Epithelial cell of proximal tubule (primary cell): ENCODE measurements around the gene LCLAT1. TPM values are rescaled to one million over a fixed set of nuclear protein-coding genes. Genes with fewer than 3 reads are reported as not detected.

Experiments
- DNase-seq: peaks from one replicate; pipeline ENCODE4 v3.0.0-alpha.2; 2011; ENCODE audit warnings: low read depth
- H3K4me3 ChIP-seq: 2 replicates; pipeline ENCODE4 v1.5.1; 2011; ENCODE audit warnings: low read depth, mild to moderate bottlenecking, low read length
- total RNA-seq: library from RNA; depleted of rRNA; stranded (reverse); fragments of >200 nt; gene quantifications from 2 replicates; pipeline ENCODE4 v1.2.3, GENCODE V29; 2015
- TF ChIP-seq, protein P1 (sequence below): conservative IDR thresholded peaks from 2 replicates; pipeline ENCODE4 v1.5.1; 2012; ENCODE audit warnings: low read depth, mild to moderate bottlenecking, low read length

The LCLAT1 gene
- total RNA-seq, 1 donor from 2014 or later = 13.4 TPM

DNA sequence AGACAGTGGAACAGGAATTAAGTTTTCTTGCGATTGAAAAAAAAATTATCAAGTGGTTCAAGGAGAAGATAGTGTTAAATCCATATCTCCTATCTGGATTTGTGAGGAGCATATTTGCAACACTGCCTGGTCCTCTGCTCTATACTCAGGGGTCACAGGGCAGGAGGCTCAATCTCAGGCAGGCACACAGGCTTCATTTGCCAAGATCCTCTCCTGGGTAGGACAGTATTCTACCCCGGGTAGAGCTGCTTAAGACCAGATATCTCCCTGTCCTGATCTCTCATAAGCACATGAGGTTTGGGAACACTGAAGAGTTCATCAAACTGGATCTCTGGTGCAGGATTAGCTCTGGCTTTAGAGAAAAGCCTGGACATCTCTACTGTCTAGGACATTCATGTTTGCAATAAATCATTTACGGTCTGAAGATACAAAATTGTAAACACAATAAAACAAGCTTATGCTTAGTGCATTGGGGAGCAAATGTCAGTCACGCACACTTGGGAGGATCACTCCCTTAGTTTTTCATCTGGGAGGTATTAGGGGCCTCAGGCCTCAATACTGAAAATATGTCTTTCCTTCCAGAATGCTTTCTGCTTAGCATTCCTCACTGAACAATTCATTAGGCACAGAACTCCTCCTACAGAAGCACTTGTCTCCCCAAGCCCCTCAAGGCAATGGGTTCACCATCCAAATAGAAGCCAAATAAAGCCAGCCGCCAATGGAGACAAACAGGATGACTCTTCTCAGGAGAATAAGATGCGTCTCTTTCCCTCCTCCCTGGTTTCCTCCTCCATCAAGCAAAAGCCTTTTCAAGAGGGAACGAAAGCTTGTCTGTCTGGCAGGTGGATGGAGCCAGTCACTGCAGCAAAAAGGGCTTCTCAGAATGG lies 34.1 kb upstream of the LCLAT1 start:
- TF ChIP-seq, protein P1, sequence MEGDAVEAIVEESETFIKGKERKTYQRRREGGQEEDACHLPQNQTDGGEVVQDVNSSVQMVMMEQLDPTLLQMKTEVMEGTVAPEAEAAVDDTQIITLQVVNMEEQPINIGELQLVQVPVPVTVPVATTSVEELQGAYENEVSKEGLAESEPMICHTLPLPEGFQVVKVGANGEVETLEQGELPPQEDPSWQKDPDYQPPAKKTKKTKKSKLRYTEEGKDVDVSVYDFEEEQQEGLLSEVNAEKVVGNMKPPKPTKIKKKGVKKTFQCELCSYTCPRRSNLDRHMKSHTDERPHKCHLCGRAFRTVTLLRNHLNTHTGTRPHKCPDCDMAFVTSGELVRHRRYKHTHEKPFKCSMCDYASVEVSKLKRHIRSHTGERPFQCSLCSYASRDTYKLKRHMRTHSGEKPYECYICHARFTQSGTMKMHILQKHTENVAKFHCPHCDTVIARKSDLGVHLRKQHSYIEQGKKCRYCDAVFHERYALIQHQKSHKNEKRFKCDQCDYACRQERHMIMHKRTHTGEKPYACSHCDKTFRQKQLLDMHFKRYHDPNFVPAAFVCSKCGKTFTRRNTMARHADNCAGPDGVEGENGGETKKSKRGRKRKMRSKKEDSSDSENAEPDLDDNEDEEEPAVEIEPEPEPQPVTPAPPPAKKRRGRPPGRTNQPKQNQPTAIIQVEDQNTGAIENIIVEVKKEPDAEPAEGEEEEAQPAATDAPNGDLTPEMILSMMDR = no peak
- DNase-seq = no peak
- no peak overlapping the region for H3K4me3 ChIP-seq

DNA sequence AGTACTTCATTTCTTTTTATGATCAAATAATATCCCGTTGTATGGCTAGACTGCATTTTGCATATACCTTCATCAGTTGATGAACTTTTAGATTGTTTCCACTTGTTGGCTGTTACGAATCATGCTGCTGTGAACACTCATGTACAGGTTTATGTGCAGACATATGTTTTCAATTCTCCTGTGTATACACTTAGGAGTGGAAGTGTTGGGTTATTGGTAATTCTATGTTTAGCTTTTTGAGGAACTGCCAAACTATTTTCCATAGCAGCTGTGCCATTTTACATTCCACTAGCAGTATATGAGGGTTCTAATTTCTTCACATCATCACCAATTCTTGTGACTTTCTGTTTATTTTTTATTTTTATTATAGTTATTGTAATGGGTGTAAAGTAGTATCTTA lies 32.1 kb upstream of the LCLAT1 start:
- H3K4me3 ChIP-seq = no peak overlapping the region
- DNase-seq = no peak
- TF ChIP-seq, protein P1 = no peak

DNA sequence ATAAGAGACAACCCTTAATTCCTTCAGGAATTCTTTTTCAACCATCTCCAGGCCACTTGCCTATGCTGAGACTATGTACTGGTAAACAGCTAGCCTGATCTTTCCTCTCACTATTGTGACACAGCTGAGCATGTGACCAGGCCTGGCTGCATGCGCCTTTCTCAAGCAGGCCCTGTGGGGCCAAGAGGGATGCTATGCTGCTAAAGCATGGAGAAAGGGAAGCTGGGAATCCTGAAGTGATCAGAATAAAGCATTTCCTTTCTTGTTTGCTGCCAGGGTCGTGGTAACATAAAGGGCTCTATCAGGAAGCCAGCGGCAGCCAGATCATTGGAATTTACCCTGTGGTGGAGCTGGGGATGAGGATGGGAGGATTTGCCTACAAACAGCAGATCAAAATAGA lies 29.8 kb upstream of the LCLAT1 start:
- no peak for DNase-seq
- no peak overlapping the region for H3K4me3 ChIP-seq
- TF ChIP-seq, protein P1 = no peak

DNA sequence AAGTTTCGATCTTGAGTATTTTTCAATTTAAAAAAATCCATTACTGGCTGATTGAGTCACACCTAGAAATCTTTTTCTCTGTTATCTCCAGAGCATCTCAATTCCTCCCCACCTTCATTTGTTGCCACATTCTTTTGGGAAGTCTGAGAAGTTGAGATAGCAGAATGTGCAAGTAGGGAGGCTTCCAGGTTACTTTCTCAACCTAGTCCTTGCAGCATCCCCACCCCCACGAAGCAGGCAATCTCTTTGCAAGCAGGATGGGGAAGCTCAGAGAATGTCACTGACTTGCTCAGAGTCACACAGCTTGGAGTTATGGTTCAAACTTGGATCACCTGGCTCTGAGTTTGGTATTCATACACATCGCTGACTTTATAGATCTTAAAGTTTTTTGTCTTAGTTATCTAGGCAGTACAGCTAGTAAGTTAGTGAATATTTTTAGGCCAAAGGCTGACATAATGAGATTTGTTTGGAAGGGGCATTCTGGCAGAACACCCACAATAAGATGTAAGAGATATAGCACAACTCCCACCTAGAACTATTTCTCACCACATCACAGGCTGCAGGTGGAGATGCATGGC lies 25.9 kb upstream of the LCLAT1 start:
- H3K4me3 ChIP-seq = no peak overlapping the region
- no peak for DNase-seq
- TF ChIP-seq, protein P1 = no peak

DNA sequence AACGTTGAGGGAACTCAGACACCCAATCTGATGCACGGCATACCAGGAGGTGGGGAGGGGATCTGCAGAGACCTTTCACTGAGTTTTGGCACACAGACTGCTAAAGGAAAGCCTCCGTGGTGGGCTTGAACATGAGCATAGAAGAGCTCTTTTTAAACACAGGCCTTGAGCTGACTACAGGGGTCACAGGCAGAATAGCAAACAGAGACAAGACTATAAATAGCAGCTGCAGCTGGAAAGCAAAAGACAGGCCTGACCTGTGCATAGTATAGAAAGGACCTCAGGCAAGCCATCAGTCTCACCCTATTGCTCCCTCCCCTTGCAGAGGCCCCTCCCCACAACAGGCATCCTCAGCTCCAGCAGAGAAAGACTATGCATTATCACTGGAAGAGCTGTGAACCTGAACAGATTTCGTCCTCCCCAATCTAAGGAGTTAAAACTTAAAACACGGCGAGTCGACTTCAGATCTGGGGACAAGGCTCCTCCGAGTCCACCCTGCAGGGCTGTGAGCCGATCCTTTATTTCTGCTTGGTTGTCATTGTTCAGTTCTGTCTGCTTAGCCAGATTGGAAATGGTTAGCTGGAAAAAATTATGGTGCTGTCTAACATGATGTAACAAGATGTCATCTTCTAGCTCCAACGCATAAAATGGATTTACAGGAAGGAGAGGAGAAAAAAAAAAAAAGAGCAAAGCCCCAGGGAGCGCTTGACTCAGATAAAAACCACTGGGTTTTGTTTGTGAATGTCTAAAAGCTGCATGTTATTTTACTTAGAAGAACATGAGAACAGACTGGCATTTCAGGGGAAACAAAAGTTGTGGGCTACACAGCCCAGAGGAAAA lies 25.2 kb upstream of the LCLAT1 start:
- TF ChIP-seq, protein P1 = no peak
- DNase-seq = no peak
- no peak overlapping the region for H3K4me3 ChIP-seq

DNA sequence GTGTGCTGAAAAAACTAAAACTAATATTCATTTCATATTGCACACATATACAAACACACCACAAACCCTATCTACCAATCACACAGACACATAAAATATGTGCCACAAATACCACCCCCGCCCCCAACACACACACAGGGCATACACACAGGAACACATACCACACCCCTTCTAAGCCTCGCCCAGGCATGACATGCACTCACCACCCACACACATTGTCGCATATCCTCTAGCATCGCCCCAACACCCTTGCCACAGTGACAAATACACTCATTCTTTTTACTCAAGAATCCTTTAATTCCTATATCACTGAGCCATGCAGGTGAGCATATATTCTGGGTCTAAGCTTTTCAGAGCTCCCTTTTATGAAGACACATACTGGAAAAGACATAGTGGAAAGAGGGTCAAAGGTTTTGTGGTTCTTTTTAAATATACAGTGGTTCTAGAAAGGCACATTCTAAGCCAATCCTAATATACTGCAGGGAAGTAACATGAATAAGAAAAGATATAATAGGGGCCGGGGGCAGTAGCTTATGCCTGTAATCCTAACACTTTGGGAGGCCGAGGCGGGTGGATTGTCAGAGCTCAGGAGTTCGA lies 24.5 kb upstream of the LCLAT1 start:
- no peak for DNase-seq
- no peak overlapping the region for H3K4me3 ChIP-seq
- TF ChIP-seq, protein P1 = no peak
